GM18858 (cell line): ENCODE results near the gene CEACAM4.

Experiments
- ATAC-seq: cut with Tn5 transposase; IDR thresholded peaks from one replicate; pipeline ENCODE4 v1.9.1; 2021; ENCODE audit not compliant: unreplicated experiment

CEACAM4 gene

GRCh38 chr19:41617941-41618730 is 8.7 kb downstream of the CEACAM4 start:
- ATAC-seq = no peak

- no peak for ATAC-seq
Observed at GRCh38 chr19:41616792-41617621, 9.9 kb downstream of the CEACAM4 start.

GRCh38 chr19:41615207-41615606 is 11.7 kb downstream of the CEACAM4 start:
- ATAC-seq = no peak

DNA sequence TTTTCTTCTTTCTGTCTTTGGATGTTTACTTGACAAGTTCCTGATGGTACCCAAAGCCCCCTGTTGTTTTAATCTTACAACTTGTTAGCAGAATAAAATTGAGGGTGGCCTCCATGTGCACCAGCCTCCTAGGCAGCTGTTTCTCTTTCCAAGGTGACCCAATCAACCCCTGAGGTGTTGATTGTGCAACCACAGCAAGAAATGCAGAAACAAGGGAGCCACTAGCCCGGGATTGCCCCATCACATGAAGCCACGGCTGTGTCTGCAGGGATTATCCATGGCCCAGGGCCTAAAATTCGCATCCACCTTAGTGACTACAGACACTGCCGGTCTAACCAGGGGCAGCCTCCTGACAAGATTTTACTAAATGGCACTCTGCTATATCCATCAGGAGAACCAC is 14.4 kb downstream of the CEACAM4 start:
- ATAC-seq = no peak

DNA sequence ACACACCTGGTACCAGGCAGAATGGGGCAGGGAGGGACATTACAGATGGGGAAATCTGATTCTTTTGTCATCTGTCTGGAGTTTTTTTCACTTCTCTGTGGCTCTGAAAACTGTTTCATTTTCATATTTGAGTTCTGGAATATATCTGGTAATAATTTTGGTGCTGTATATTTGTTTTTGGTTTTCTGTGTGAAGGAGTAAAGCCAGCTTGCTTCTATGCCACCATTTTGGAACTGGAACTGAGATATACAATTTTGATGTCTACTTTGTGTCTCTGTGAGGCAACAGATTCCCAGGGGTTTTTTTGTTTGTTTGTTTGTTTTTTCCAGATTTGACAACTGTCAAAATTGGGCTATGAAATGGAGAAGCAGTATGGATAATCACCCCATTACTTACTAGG is 16.1 kb downstream of the CEACAM4 start:
- no peak for ATAC-seq

DNA sequence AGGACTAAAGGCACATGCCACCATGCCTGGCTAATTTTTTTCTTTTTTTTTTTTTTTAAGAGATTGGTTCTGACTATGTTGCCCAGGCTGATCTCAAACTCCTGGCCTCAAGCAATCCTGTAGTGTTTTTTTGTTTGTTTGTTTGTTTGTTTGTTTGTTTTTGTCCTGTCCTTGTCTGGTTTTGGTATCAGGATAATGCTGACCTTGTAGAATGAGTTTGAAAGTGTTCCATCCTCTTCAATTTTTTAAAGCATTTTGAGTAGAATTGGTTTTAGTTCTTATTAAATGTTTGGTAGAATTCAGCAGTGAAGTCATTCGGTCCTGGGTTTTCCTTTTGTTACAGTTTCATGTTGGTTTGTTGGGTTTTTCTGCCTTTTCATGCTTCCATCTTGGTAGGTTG is 19.2 kb downstream of the CEACAM4 start:
- ATAC-seq = no peak

DNA sequence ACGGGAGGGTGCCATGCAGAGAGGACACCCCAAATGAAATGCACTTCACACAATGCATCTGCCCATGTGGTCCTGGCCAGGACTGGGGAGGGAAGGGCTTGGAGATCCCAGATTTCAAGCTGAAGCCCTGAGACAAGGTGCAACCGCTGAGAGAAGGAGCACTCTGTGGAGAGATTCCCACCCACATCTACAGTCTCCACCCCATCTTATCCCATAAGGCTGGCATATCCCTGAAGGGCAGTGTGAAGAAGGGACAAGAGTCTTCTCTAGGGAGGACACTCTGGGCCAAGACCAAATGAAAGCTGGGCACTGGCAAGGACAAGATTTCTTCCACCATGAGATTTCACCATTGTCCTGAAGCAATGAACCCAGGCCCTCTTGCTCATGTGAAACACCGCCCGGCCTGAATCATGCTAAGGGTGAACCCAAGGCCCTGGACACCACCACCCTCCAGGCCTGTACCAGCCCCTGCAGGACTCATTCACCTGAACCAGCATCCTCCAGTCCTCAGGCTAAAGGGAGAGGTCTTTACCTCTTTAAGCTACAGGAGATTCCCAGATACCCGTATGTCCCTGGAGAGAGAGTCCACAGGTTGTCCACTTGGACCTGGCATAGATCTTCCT is 20.5 kb downstream of the CEACAM4 start:
- ATAC-seq = no peak

- no peak for ATAC-seq
Observed at GRCh38 chr19:41604831-41605230, 22.0 kb downstream of the CEACAM4 start.

DNA sequence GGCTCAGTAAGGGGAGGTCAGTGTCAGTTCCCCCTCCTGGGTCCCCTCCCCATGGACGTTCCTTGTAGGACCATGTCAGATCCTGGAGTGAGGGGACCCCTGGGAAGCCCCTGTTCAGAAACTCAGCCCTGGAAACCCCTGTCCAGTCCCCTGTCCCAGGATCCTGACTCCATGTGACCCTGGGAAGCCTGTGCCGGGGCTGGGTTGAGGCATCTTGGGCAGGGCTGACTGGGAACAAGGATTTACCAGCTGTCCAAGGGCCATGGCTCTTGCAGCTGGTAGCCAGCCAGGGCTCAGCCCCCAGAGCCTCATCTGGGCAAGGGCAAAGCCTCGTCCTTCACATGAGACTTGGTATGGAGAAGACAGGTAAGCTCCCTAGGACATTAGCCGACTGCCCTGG is 25.1 kb downstream of the CEACAM4 start:
- ATAC-seq = no peak

- ATAC-seq = no peak
Observed at GRCh38 chr19:41599175-41599966, 27.5 kb downstream of the CEACAM4 start.

- ATAC-seq = no peak
Observed at GRCh38 chr19:41597600-41598041, 29.3 kb downstream of the CEACAM4 start.

DNA sequence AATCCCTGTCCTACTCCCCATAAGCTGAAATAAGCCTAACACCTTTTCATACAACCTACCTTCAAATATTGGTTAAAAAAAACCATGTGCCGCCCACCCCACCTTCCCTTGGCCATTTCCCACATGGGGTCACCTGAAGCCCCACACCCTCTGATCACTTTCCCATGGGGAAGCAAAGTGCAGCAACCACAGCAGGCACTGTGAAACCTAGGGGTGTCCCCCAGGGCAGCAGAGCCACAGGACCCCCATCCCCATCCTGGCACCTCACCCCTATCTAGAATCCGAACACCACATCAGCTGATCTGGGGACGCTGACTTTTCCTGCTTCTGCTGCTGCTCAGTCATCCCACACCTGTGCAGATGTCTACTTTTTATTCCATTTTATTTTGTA is 31.0 kb downstream of the CEACAM4 start:
- ATAC-seq = no peak

DNA sequence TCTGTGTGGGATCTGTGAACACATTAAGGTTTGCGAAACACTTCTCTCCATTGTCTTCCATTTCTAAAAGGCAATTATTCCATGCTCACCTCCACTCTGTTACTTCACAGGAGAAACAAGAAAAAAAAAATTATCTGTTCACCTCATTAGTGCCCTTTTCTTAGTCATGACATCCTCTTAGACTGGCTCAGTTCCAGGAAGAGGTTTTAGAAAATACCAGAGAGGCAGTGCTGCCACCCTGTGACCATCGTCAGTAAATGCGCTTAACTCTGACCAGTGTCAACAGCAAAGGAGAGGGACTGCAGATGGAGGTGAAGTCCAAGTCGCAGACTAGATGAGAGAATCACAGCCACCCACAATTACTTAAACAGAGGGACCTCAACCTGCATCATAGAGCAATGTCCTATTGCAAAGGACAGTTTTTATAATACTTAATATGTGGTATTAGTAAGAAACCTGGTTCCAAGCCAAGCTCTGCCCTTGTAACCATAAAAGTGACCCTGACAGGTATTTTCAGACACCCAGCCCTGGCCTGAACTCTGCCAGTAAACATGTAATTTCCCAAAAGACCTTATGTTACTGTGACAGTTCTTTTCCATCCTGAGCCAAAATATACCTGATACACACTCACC is 31.5 kb downstream of the CEACAM4 start:
- no peak for ATAC-seq

GRCh38 chr19:41591951-41592562 is 34.8 kb downstream of the CEACAM4 start:
- ATAC-seq = no peak

DNA sequence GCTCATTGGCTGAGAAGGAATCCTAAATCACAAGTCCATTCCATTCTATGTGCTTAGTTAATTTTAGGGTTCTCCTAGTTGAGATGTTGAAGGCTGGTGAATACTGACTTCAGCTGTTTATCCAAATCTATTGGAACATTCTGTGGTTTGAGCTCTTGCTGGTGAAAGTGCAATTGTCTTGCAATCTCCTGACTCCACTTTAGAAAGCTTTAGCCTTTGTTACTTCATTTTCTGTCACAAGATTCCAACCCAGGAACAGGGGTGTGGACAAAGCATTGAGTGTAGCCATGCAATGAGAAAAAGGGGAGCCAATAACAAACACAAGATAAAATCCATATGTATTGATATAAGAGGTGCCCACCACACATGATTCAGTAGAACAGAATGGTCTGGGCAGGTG is 35.9 kb downstream of the CEACAM4 start:
- ATAC-seq = no peak

- no peak for ATAC-seq
Observed at GRCh38 chr19:41589371-41589770, 37.5 kb downstream of the CEACAM4 start.

DNA sequence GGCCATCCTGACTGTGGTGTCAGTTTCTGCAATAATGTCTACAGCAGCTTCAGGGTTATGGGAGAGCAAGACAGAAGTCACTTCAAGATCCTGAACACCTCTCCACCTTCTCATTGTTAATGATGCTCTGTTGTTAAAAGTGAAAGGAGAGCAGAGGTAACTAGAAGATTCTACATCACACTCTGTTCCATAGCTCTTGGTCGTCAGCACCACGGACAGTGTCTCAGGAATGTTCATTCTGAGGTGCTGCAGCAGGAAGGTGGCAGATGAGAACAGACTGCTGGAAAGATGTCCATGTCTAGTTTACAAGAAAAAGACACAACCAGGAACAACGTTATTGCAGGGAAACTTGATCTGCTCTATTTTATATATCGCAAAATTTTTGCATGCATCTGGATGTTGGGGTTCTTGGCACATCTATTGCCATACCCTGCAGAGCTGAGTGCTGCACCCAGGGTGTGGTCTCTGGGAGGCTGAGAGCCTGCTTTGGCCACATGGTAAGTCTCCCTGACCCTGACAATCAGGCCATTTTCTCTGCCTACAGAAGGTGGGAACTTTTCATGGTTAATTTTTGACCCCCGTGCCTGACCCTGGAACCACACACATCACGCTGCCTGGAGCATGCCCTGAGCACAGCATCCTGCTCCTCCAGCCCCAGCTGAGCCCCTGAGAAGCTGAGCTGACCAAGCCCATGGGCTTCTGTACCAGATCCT is 38.2 kb downstream of the CEACAM4 start:
- ATAC-seq = no peak

DNA sequence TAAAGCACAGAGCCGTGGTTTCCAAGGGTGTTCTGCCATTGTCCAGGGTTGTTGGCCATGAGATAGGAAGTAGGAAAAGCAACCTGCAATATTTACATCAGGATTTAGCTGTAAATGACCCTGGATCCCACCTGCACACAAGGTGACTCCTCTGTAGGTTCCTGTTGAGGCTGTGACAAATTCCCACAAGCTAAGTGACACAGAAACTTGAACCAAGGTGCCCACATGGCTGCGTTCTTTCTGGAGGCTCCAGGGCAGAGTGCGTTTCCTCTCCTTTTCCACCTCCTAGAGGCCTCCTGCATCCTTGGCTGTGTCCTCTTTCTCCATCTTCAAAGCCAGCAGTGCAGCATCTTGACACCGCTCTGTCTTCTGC is 39.0 kb downstream of the CEACAM4 start:
- ATAC-seq = no peak

DNA sequence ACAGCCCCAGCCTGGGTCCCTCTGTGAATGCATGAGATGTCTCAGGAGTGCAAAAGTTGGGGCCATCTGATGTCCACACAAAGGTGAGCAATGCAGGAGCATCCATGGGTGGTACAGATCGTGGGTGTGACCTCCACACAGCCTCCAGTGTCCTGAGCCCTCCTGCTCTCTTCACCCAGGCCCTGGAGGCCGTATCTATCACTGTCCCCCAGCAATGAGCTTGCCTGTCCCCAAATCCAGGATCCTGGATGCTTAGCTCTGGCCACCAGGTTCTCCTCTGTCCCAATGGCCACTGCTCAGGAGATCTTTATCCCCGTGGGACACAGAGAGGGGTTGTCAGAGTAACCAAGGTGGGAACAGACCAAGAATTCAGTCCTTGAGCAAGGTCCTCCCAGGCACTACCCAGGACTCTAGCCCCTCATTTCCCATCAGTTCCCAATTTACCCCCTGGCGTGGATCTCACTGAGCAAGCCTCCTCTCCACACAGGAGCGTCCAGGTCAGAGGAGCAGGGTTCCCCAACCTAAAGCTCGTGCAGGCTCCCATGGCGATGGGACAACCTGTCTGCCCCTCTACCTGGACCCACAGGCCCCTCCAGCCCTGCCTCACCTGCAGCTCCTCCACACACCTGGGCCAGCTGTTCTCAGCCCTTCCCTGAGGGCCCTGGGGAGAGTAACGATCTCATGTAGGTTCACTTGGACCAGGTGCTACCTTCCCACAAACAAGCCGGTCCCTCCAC is 39.6 kb downstream of the CEACAM4 start:
- no peak for ATAC-seq
